Middle frontal gyrus (tissue), 1 donor: ENCODE measurements around the gene KIF13A.
"Not testable (repeated sequence)": the region's sequence is repeated elsewhere in the genome, so short reads cannot be mapped to it uniquely, and the experiment has no call there.

Experiments
- DNase-seq: peaks from one replicate; pipeline ENCODE4 v3.0.0-alpha.2; 2015; ENCODE audit warnings: low spot score; ENCODE audit errors: extremely low spot score

KIF13A gene

DNA sequence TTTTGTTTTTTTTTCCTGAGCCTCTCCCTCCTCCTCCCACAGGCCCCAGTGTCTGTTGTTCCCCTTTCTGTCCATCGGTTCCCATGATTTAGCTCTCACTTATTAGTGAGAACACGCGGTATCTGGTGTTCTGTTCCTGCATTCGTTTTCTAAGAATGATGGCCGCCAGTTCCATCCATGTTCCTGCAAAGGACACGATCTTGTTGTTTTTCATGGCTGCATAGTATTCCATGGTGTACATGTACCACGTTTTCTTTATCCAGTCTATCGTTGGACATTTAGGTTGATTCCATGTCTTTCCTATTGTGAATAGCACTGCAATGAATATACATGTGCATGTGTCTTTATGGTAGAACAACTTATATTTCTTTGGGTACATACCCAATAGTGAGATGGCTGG is 175.1 kb downstream of the KIF13A start:
- DNase-seq, result no peak

DNA sequence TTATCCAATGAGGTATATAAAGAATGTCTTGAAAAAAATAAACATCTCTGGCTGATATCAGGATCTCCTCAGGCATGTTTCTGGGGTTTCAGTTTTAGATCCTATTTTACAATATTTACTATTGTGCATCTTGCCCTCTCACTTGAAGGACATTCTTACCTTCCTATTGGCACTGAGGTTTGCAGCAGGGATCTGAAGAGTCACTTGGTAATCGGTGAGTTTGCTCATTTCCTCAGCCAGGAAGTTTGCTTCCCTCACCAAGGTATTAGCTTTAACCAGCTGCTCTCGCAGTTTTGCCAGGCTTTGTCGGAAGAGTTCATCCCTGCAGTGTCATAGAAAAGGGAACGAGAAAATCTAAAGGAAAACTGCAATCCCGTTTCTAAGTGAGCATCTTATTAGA is 178.8 kb downstream of the KIF13A start:
- DNase-seq, result no peak

- not testable (repeated sequence) for DNase-seq
Measured at GRCh38 chr6:17807431-17807830, 180.0 kb downstream of the KIF13A start.

DNA sequence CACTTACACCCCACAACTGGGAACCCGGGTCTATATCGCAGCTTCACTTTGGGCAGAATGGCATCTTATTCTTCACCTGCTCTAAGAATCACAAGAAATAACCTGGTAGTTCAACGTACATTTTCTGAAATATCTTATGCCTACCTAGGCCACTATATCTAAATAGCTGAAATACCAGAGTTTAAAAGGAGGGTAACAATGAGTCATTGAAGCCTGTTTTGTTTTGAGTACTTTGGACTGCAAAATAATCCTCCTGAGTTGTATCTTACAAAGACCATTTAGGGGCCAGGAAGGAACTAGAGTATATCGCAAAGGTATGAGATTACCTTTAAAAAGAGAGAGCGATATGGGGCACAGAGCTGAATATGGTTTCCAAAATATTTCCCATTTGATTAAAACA is 184.0 kb downstream of the KIF13A start:
- no peak for DNase-seq

DNA sequence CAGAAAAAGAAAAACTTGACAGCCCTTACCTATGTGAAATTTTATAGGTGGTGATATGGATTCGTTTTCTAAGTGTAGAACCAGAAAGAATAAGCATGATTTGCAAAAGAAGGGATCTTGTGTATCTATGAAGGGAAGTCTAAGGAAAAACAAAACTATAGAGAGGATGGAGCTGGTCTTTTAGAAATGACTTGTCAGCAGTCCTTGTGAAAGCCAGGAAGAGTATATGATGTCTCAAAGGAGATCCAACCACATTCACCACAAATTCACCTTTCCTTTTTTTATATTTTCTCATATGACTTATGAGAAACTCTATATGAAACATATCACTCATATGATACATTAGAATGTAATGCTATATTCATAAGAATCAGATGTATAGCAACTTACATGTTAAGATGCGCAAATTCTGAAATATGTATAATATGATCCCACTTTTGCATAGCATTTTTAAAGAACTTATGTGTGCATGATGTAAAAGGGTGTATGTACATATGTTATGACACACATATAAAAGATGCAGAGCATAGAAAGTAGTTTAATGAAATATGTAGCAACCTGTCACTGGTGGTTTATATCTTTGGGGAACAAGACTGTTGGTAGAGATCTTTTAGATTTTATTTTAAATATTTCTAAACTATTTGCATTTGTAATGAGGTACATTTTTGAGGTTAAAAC is 188.8 kb downstream of the KIF13A start:
- no peak for DNase-seq

GRCh38 chr6:17790489-17790888 is 196.9 kb downstream of the KIF13A start:
- DNase-seq, result no peak

DNA sequence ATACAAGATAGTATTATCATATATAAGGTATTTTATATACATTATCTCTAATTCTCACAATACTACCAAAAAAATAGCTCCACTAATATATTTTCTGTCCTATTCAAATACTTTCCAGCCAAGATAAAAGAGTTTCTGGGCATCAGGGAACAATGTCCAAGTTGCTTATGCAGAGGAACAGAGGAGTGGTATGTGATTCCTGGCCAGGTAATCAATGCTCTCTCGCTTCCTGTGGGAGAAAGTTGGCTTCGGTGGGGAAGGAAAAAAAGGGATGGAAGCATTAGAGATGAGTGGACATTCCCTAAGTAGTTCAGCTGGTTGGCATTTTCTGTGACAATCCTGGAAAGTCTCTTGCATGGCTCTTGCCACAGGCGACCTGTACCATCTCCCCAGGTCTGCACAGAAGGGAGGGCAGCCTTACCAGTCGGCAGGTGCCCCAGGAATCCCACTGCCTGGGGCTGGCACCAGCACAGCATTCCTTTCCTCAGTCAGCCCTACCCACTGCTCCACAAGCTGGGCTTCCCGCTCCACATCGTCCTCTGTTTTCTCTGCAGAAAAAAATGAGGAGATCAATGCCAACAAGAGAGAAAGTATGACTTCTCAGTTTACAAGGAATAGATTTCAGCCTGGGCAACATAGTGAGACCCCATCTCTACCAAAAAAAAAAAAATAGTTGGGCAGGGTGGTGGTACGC is 202.2 kb downstream of the KIF13A start:
- no peak for DNase-seq

- no peak for DNase-seq
Measured at GRCh38 chr6:17780061-17780460, 207.4 kb downstream of the KIF13A start.

- DNase-seq, result no peak
Measured at GRCh38 chr6:17771609-17772008, 215.8 kb downstream of the KIF13A start.

GRCh38 chr6:17768881-17769280 is 218.6 kb downstream of the KIF13A start:
- no peak for DNase-seq

GRCh38 chr6:17768388-17768787 is 219.0 kb downstream of the KIF13A start:
- DNase-seq, result no peak

GRCh38 chr6:17762651-17763050 is 224.8 kb downstream of the KIF13A start:
- no peak for DNase-seq

DNA sequence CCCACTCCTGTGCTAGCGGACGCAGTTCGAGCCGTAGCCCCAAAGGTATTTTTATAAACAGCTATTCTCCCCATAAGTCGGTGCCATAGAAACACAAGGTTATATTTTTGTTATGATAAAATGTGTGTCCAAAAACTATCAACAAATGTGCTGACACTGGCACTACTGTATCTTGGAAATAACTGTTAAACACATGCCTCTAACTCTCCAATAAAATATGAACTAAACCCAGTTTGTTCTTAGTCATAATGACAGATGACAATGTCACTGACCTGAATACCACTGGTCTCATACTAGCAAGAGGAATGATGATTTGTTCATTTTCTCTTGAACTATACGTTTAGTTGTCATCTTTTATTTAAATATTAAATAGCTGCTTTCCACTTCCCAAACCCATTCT is 229.3 kb downstream of the KIF13A start:
- no peak for DNase-seq

DNA sequence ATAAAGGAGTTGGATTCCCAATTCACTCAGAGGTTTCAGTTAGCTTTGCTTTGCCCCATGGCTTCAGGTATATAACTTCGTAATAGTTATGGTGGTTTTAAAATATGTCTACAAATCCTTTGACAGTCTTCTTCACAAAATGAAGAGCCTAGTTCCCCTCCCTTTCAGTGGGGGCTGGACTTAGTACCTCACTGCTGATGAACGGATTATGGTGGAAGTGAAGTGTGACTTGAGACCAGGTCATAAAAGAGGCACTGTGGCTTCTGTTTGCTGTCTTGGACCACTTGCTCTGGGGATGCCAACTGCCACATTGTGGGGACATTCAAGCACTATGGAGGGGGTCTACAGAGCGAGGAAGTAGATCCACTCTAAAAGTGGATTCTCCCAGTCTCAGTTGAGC is 233.2 kb downstream of the KIF13A start:
- no peak for DNase-seq

DNA sequence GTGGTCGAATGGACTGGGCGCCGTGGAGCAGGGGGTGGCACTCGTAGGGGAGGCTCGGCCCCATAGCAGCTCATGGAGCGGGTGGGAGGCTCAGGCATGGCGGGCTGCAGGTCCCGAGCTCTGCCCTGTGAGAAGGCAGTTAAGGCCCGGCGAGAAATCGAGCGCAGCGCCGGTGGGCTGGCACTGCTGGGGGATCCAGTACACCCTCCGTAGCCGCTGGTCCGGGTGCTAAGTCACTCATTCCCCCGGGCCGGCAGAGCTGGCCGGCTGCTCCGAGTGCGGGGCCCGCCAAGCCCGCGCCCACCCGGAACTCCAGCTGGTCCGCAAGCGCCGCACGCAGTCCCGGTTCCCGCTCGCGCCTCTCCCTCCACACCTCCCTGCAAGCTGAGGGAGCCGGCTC is 242.1 kb downstream of the KIF13A start:
- DNase-seq, result not testable (repeated sequence)

DNA sequence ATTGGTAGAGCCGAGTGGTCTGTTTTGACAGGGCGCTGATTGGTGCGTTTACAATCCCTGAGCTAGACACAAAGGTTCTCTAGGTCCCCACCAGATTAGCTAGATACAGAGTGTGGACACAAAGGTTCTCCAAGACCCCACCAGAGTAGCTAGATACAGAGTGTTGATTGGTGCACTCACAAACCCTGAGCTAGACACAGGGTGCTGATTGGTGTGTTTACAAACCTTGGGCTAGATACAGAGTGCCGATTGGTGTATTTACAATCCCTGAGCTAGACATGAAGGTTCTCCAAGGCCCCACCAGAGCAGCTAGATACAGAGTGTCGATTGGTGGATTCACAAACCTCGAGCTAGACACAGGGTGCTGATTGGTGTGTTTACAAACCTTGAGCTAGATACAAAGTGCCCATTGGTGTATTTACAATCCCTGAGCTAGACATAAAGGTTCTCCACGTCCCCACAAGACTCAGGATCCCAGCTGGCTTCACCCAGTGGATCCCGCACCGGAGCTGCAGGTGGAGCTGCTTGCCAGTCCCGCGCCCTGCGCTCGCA is 242.6 kb downstream of the KIF13A start:
- DNase-seq, result not testable (repeated sequence)

DNA sequence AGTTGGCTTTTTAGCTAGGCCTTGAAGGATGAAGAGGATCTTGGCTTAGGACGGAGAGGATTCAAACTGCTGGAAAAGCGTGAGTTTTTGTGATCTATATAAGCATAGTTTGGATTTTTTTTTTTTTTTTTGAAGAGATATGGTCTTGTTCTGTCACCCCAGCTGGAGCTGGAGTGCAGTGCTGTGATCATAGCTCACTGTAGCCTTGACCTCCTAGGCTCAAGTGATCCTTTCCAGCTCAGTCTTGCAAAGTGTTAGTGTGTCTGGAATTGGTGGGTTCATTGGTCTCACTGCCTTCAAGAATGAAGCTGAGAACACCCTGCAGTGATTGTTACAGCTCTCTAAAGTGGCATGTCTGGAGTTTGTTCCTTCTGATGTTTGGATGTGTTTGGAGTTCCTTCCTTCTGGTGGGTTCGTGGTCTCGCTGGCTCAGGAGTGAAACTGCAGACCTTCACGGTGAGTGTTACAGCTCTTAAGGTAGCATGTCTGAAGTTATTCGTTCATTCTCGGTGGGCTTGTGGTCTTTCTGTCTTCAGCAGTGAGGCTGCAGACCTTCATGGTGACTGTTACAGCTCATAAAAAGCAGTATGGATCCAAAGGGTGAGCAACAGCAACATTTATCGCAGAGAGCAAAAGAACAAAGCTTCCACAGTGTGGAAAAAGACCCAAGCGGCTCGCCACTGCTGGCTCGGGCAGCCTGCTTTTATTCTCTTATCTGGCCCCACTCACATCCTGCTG is 243.2 kb downstream of the KIF13A start:
- DNase-seq, result no peak

- no peak for DNase-seq
Measured at GRCh38 chr6:17741507-17741906, 245.9 kb downstream of the KIF13A start.

- DNase-seq, result no peak
Measured at GRCh38 chr6:17740559-17741220, 246.7 kb downstream of the KIF13A start.

DNA sequence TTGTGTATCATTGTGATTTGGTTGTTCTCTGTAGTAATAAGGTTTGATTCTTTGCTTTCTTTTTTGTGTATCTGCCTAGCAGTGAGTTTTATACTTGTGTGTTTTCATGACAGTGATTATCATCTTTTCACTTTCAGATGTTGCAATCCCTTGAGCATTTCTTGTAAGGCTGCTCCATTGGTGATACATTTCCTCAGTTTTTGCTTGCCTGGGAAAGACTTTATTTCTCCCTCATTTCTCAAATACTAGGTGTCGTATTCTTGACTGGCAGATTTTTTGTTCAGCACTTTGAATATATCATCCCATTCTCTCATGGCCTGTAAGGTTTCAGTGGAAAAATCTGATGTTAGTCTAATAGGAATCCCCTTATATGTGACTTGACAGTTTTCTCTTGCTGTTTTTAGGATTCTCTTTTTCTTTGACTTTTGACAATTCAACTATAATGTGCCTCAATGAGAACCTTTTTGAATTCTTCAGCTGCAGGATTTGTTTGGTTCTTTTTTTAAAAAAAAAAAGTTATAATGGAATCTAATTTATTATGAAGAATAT is 249.7 kb downstream of the KIF13A start:
- DNase-seq, result no peak

GRCh38 chr6:17735311-17735710 is 252.1 kb downstream of the KIF13A start:
- not testable (repeated sequence) for DNase-seq
